GM18951 (cell line): ENCODE results near the gene SART1.
A peak's percentile ranks its signal among the peaks of the same experiment; 100 is the strongest.

Source experiments
- POLR2A ChIP-seq: IDR thresholded peaks from 4 replicates; pipeline ENCODE4 v1.6.1; 2011; ENCODE audit warnings: mild to moderate bottlenecking; ENCODE audit not compliant: insufficient read length, insufficient read depth; ENCODE audit errors: extremely low read depth
- in situ Hi-C: fragments of 300-500 bp; cut with MboI; formaldehyde crosslinking; loops from one replicate; pipeline ENCODE4 v1.12.0; 2022; ENCODE audit warnings: low sequenced_read_pairs, mixed read lengths, inconsistent platforms; ENCODE audit not compliant: unreplicated experiment

SART1 gene, protein sequence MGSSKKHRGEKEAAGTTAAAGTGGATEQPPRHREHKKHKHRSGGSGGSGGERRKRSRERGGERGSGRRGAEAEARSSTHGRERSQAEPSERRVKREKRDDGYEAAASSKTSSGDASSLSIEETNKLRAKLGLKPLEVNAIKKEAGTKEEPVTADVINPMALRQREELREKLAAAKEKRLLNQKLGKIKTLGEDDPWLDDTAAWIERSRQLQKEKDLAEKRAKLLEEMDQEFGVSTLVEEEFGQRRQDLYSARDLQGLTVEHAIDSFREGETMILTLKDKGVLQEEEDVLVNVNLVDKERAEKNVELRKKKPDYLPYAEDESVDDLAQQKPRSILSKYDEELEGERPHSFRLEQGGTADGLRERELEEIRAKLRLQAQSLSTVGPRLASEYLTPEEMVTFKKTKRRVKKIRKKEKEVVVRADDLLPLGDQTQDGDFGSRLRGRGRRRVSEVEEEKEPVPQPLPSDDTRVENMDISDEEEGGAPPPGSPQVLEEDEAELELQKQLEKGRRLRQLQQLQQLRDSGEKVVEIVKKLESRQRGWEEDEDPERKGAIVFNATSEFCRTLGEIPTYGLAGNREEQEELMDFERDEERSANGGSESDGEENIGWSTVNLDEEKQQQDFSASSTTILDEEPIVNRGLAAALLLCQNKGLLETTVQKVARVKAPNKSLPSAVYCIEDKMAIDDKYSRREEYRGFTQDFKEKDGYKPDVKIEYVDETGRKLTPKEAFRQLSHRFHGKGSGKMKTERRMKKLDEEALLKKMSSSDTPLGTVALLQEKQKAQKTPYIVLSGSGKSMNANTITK

GRCh38 chr11:65961267-65962140 lies at the start of gene SART1:
TSS of gene SART1 (plus strand) at chr11:65961734. CDS start at chr11:65961781, 47 bp downstream.
- in situ Hi-C loops = no loop called here

GRCh38 chr11:65912845-65913244 lies 48.7 kb upstream of the SART1 start:
- no peak for TF ChIP-seq POLR2A
- in situ Hi-C loops = no loop called here

More at GRCh38 chr11:65961267-65962140, at the start of gene SART1:
- peak; percentile 92 for TF ChIP-seq POLR2A

GRCh38 chr11:65915101-65915820 lies 46.3 kb upstream of the SART1 start:
- no peak for TF ChIP-seq POLR2A
- in situ Hi-C loops = no loop called here

GRCh38 chr11:65915821-65916251 lies 45.7 kb upstream of the SART1 start:
- in situ Hi-C loops = no loop called here
- TF ChIP-seq POLR2A = no peak

GRCh38 chr11:65916391-65916790 lies 45.1 kb upstream of the SART1 start:
- no peak for TF ChIP-seq POLR2A
- in situ Hi-C loops = no loop called here

DNA sequence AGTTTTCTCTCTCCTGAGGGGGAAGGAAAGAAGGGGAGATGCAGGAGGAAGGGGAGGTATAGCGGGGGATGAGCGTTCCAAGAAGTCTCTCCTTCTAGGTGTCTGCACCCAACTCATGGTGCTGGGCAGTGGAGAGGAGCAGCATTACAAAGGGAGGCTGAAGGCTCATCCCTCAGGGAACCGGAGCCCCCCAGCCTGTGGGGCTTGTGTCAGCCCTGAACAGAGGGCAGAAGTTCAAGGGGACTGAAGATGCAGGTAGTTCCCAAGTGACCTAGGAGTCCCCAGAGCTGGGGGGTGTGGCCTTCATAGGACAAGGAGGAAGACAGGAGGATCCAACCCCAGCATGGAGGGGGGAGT lies 44.5 kb upstream of the SART1 start:
- no peak for TF ChIP-seq POLR2A
- in situ Hi-C loops = no loop called here

- in situ Hi-C loops = no loop called here
These were observed 43.9 kb upstream of the SART1 start for GRCh38 chr11:65917434-65918210.

DNA sequence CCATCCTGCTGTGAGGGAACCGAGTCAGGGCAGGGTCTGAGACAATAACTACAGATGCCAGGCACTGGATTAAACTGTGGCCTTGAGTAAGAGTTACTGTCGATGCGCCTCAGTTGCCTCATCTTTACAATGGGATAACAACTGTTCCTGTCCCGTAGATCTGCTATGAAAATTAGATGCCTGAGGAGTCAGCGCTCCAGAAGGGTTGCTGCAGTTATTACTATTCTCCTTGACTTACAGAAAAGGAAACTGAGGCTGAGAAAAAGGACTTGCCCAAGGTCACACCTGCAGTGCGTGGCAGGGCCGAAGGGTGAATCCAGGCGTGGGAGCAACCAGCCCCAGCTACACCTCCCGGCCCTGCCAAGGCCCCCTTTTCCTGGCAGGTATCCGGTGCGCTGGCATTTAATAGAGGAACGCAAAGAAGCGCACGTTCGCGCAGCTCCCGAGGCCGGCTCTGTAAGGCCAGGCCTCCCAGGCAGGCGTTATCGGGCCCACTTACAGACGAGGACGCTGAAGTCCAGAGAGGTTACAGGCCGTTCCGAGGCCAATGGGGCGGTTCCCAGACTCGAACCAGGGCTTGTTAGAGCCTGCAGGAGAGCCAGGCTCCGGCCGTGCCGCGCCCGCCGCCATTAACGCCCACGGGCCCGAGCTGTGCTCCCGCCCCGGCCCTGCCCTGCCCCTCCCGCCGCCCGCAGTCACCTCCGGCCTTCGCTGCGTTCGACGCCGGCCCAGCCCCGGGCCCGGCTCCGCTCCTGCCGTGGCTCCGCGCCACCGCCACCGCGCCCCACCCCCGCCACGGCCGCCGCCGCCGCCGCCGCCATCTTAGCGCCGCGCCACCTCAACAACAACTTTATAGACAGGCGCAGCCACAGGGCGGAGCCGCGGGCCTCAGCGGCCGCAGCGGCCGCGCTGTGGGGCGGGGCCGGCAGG lies 43.1 kb upstream of the SART1 start, which contains the start of gene C11orf68:
TSS of gene C11orf68 (minus strand) at position 852 of the 930 bp plus-strand sequence. CDS start at position 821, 31 bp downstream.
- TF ChIP-seq POLR2A = peak; percentile 79
- in situ Hi-C loops = no loop called here

More at GRCh38 chr11:65917434-65918210, 43.9 kb upstream of the SART1 start:
- no peak for TF ChIP-seq POLR2A

DNA sequence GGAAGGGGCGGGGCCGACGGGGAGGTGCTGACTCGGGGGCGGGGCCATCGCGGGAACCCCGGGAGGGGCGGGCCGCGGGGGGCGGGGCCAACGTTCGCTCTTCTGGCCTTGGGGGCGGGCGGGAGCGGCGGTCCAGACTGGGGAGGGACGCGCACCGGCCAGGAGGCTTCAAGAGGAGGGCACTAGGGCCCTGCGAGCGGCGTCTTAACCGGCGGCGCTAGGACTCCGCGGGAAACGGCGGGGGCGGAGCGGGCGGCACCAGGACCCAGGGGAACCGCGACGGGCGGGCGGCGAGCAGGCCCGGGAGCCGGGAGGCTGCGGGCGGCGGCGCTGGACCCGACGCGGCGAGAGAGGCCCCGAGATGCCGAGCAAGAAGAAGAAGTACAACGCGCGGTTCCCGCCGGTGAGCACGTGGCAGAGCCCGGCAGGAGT lies 42.4 kb upstream of the SART1 start, which contains the start of gene DRAP1:
TSS of gene DRAP1 (plus strand) at position 286 of the 432 bp plus-strand sequence. CDS start at position 362, 76 bp downstream.
- peak; percentile 26 for TF ChIP-seq POLR2A
- in situ Hi-C loops = no loop called here

DNA sequence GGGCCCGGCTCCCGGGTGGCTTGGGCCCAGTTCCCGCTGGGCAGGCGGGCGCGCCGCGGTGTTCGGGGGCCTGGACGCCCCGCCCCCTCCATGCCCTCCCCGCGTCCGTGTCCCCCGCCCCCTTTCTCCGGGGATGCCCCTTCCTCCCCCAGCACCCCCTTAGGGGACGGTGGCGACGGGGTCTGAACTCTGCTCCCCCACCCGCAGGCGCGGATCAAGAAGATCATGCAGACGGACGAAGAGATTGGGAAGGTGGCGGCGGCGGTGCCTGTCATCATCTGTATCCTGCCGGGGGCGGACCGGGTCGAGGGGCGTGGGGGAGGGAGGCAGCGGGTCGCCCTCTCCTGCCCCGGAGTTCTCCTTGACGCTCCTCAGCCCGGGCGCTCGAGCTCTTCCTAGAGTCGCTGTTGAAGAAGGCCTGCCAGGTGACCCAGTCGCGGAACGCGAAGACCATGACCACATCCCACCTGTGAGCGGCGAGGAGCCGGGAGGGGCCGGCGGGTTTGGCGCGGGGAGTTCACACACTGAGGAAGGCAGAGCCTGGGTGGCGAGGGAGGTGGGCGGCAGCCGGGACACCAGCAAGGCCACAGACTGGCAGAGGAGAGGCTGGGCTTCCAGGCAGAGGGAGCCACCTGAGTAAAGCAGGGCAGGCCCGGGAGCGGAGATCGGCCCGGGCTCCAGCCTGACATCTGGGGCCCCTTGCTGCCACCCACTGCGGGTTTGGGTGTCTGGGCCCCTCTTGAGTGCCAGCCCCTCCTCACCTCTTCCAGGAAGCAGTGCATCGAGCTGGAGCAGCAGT lies 41.8 kb upstream of the SART1 start:
- in situ Hi-C loops = no loop called here
- TF ChIP-seq POLR2A = no peak
